HG03175 (cell line): ENCODE measurements around the gene AXDND1.

Experiments used
- ATAC-seq: cut with Tn5 transposase; IDR thresholded peaks from one replicate; pipeline ENCODE4 v1.9.1; 2021; ENCODE audit warnings: mild to moderate bottlenecking, moderate library complexity; ENCODE audit not compliant: unreplicated experiment

AXDND1 gene

DNA sequence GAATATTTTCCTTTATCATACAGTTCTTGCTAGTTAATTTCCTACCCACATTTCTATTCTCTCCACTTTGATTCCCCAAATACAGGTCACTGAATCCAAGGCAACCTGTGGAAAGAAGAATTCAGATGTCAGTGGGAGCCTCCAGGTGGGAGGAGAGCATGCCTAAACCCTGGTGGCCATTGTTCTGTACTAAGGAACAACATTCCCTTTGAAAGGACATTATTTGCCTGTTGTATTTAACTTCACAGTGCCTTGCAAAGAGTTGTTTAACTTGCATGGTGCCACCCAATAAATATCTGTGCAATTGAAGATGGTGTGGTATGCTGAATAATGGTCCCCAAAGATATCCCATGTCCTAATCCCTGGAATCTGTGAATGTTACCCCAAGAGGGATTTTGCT is 188.7 kb downstream of the AXDND1 start:
- no peak for ATAC-seq

- no peak for ATAC-seq
Measured at GRCh38 chr1:179558078-179558477, 192.3 kb downstream of the AXDND1 start.

DNA sequence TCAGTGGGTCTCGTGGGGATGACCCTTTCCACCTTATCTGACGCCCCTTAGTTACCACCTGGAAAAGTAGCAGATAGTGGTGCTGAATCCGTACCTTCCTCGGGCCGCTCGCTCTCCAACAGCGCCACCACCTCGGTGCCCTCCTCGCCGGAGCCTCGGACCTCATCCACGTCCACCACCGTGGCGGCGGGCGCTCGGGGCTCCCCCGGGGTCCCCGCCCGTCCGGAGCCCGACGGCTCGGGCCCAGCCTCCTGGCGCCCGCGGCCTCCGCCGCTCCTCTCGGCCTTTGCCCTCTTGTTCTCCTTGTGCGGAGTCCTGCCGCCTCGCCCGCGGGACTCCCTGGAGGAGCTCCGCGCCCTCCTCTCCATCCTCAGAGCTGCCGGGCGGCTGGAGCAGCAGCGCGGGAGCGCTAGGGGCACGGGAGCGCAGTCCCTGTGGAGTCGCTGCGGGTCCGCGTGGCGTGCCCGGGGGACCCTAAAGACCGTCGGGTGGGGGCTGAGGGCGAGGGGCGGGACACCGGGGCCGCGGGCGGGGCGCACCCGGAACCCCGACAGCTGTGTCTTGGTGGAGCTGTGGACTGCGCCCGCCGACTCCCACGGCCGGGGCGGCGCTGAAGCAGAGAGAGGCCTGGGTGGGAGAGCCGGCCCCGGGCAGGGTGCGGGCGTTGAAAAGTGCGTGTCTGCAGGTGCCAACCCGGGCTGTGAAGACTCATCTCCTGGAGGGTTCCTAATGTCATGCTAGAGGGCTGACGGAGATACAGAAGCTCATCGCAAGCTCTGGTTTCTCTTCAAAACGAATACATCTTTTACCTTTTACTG is 209.9 kb downstream of the AXDND1 start, which contains the start of gene NPHS2:
NPHS2 (minus strand) TSS at position 452 of the 818 bp plus-strand sequence; CDS start at position 368, 84 bp downstream.
- no peak for ATAC-seq

GRCh38 chr1:179576509-179576908 is 210.7 kb downstream of the AXDND1 start:
- no peak for ATAC-seq

GRCh38 chr1:179583771-179584320 is 218.1 kb downstream of the AXDND1 start:
- no peak for ATAC-seq

DNA sequence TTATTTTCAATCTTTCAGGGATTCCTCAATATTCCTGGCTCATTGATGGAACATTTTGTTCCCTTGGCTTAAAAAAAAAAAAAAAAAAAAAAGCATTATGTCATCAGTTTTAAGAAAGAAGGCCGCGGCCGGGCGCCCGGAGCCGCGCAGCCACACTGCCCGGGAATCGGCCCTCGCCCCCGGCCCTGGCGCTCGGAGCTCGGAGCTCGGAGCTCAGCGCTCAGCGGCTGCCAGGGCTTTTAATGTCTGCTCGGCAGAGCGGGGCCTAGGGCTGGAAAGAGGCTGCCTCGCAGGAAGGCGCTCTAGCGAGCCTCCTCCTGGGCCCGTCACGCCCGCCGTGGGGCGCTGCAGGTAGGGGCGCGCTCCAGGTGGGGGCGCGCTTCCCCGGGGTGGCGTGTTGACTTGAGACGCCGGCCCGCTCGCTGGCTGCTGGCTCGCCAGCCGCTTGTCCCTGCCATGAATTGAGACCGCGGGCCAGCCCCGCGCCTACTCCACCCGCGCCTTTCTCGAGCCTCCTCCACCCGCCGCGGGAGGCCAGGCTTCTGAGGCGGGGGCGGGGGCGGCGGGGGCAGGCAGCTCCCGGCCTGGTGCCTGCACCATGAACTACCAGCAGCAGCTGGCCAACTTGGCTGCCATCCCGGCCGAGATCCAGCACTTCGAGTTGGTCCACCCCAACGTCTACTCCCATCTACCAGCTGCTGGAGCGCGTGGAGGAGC is 220.5 kb downstream of the AXDND1 start:
- ATAC-seq = no peak

GRCh38 chr1:179587336-179587735 is 221.6 kb downstream of the AXDND1 start:
- ATAC-seq = no peak

- ATAC-seq = no peak
Measured at GRCh38 chr1:179588425-179589024, 222.8 kb downstream of the AXDND1 start.

DNA sequence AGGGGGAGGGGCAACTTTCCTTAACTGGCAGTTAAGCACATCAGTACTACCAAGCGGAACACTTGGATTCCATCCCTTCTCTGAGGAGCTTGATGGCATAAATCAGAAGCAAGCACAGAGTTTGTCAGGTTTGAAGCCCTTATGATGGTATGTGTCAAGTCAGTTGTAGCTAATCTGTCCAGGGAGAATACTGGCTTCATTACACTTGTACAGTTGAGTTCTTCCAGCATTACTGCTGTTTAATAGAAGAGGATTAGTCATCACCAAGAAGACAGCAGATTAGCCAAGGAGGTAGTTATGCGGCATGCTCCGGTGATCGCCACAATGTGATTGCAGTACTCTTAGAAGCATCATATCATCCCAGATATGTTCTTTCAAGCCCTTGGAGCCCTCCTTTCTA is 223.7 kb downstream of the AXDND1 start:
- no peak for ATAC-seq

- ATAC-seq = no peak
Measured at GRCh38 chr1:179590671-179591070, 224.9 kb downstream of the AXDND1 start.

DNA sequence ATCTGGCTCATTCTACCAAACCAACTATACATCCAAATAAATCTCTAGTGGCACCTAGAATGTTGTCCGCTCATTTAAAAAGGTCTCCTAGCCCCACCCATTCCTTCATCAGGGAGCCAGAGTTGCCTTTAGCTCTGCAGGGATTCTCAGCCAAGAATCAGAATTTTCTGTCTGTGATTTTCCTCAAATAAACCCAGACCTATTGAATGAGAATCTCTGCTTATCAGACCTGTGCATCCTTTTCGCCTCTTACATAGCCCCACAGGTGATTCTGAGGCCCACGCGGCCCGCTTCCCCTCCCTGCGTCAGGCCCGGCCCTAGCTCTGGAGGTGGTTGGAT is 225.5 kb downstream of the AXDND1 start:
- no peak for ATAC-seq

GRCh38 chr1:179591592-179592580 is 226.1 kb downstream of the AXDND1 start, which contains the start of gene TDRD5:
TDRD5 (plus strand) TSS chr1:179591832; CDS start chr1:179592616, 784 bp downstream.
- no peak for ATAC-seq

- ATAC-seq = no peak
Measured at GRCh38 chr1:179598631-179599030, 232.9 kb downstream of the AXDND1 start.

DNA sequence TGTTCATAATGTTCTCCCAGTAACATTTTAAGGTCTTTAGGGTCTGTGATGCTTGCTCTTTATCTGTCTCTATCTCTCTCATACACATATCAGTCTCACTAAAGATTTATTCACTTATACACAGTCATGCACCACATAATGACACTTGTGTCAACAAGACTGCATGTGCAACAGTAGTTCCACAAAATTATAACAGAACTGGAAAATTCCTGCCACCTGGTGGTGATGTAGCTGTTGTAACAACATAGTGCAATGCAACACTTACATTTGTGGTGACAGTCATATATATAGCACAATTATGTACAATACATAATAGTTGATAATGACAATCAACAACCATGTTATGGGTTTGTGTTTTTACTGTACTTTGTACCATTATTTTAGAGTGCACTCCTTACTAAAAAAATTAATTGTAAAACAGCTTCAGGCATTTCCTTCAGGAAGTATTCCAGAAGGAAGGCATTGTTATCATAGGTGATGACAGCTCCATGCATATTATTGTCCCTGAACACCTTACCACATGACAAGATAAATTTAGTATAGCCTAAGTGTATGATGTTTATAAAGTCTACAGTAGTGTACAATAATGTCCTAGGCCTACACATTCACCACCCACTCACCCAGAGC is 234.0 kb downstream of the AXDND1 start:
- ATAC-seq = no peak

DNA sequence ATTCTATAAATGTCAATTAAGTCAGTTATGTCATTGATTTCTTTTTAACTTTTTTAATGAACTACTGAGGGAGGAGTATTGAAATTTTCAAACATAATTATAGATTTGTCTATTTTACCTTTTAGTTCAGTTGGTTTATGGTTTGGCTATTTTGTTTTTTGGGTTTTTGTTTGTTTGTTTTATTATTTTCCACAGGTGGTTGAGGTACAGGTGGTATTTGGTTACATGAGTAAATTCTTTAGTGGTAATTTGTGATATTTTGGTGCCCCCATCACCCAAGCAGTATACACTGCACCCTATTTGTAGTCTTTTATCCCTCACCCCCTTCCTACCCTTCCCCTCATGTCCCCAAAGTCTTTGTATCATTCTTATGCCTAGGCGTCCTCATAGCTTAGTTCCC is 235.3 kb downstream of the AXDND1 start:
- ATAC-seq = no peak
